T1000 (cell line): Measurements from ENCODE around the gene PARVA.

Experiments
- DNase-seq: peaks from one replicate; lab custom pipeline; 2025; ENCODE audit warnings: mixed read lengths; lab: John Stamatoyannopoulos, UW

Gene PARVA

GRCh38 chr11:12376259-12377081 is 901 bp upstream of the PARVA start:
- DNase-seq = no peak

DNA sequence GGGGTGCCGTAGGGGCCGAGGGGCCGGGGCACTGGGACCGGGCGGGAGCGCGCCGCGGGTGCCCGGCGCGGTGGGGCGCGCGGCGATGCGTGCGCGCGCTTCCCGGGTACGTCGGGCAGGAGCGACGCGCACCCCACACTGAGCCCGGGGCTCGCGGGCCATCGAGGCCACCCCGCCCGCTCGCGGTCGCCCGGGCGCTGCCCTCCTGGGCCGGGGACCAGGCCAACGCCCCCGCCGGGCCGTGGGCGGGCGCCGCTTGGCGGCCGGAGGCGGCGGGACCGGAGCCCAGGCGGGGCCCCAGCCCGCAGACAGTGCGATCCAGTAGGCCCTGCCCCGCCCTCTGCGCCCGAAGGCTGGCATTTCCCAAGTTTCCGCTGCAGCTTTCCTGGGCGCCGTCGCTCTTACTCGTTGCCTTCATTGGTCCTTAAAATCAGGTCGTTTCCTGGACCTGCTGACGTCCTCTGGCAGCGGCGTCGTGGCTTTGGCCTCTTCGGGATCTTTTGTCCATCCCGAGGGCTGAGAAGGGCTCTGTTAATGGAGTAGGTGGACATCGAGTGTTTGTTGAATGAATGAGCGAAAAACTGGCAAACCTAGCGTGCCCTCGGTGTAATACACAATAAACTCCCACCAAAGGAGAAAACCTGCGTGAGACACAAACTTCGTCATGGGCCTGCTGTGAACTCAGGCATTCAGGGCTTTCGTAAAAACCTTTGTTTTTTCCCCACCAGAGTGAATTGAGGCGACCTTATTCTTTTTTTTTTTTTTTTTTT is 638 bp downstream of the PARVA start:
- peak; percentile 54 for DNase-seq

DNA sequence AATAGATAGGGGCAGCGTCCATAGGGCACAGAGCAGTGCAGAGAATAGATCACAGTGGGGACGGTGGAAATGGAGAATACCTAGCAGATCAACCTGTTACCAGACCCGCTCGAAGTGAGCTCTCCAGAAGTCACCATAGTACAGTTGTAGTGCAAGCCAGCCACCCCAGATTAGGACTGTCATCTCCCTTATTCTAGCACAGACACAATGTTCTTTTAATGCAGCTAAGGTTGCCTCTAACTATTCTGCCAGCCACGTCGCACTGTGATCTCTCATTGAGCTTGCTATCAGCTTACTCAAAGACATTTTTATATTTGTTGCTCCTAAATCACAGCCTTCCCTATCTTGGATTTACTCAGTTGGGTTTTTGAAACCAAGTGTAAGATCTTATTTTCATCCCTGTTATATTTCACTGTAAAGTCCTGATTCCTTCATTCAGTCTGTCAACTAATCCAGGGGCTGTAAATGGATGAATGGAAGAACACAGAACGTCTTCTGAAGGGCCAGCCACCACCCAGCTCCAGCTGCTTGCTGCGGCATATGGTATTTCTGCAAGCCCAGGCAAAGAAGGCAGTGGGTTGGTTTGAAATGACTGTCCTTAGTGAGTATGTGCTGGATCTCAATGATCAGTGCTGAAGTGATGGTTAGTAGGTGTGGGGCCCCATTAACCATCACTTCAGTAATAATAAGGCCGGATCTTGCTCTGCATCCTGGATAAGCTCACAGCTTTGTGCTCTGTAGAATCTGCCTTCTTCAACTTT is 3.4 kb downstream of the PARVA start:
- no peak for DNase-seq

DNA sequence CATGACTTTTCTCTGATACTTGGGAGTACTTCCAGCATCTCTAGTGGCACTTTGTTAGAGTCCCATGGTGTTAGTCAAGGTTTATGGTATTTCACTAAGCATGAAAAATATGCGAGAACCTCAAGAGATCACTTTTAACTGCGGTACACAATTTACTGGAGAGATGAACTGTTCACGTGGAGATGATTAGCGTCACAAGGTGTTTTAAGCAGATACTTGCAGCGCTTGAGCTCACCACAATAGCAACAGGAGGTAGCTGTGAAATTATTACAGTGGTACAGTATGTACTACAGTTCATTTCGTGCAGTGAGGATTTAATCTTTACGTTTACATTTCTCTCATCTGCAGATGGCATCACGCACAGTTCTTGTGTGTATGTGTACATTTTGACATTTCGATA is 4.5 kb downstream of the PARVA start:
- DNase-seq = no peak

DNA sequence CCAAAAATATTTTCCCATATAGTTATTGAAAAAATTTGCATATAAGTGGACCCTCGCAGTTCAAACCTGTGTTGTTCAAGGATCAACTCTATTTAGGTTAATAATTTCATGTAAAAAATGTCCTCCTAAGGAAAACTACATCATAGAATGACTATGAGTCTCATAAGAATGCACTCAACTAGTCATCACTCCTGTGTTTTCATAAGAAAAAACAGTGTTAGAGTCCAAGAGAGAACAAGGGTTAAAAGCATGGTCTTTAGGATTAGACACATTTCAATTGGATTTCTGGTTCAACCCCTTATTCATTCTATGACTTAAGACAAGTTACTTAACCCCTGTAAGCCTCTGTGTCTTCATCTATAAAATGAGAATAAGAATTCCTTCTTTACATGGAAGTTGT is 5.1 kb downstream of the PARVA start:
- no peak for DNase-seq

DNA sequence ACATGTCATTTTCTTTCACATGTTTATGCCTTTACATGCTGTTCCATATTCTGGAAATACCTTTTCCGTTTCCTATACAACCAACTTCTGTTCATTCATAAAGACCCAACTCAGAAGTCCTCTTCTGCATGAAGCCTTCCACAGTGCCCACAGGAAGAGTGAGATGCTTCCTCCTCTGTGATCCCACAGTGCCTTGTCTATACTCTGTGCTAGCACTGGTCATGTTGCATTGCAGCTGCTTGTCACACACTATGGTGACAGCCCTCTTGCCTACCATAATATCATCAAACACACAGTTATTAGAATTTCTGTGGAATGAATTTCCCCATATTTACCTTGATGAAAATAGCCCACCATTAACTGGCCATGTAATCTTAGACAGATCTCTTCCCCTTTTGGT is 8.9 kb downstream of the PARVA start:
- DNase-seq = no peak

GRCh38 chr11:12386745-12387144 is 9.4 kb downstream of the PARVA start:
- no peak for DNase-seq

DNA sequence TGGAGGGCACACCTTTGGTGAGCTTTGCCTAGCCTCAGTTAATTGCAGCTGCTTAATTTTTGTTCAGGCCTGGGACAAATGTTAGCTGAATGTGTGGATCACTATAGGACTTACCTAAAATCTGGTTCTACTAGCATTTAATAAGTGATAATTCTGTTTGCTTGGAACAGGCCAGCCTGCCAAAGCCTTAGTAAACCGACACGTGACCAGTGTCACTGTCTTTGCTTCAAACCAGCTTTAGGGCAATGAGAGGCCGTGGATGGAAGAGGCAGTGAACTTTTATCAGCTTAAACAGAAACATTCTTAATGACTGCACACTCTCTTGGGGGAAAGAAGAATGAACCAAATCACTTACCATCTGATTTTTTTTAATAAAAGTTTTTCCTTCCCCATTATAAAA is 10.8 kb downstream of the PARVA start:
- no peak for DNase-seq

DNA sequence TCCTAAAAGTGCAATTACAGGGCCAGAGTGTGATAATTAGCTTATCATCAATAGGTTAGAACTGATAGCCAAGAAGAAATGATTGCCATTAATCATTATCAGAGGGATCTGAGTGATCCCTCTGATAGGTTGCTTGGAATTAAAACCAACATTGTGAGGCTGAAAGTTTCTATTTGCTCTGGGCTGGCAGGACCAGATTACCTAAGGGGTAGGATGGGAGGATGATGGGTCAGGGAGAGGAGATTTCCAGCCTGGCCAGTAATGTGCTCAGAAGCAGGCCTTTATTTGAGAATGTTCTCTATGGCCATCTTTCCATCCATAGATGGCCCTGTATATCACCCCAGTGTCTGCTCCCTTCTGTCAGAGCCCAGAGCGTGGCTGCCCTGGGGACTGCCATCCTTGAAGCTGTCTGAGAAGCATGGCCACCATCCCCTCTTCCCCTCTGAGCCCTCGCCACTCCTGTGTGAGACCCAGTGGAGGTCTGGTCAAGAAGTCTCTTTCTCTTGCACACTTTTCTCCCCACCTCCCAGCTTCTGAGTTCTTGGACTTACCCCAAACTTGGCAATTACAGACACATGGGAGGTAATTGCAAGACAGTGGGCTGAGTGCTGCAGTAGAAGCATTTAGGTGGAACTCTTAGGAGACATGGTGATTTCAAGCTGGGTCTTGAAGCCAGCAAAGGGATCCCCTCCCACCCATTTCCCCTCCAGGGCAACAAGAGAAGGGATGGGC is 11.7 kb downstream of the PARVA start:
- DNase-seq = no peak

GRCh38 chr11:12389676-12390657 is 12.6 kb downstream of the PARVA start:
- DNase-seq = no peak

DNA sequence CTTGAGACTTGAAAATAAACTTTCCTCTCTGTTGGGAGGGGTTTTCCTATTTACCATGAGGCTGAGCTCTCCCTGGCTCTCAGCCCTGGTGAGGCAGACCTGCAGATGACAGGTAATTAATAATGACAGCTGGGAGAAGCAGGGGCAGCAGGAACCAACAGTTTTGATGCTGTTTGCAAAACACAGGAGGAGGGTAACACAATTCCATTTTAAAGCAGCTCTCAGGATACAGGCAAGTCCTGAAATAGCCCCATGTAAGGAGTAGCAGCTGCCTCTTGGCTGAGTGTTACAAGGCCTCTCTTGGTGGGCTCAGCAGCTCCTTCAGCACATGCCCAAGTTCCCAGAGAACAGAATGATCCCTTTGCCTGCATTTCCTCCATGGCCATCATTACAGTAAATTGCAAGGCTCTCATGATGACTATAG is 13.3 kb downstream of the PARVA start:
- DNase-seq = no peak

- no peak for DNase-seq
Measured at GRCh38 chr11:12392672-12393071, 15.3 kb downstream of the PARVA start.

DNA sequence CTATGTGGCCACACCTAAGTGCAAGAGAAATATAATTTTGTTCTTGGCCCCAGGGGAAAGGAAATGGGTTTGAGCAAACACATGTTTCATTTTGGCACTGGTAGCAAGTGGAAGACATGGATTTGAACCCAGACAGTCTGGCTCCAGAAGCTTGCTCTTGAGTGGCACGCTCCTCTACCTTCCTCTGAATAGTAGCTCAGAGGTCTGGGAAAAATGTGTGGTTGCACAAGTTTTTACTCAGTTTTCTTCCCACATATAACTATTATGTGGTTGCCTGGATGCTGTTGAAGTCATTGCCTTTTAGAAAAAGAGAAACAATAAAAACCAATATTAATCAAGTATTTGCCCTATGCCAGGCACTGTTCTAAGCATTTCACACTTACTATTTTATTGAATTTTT is 16.3 kb downstream of the PARVA start:
- no peak for DNase-seq

DNA sequence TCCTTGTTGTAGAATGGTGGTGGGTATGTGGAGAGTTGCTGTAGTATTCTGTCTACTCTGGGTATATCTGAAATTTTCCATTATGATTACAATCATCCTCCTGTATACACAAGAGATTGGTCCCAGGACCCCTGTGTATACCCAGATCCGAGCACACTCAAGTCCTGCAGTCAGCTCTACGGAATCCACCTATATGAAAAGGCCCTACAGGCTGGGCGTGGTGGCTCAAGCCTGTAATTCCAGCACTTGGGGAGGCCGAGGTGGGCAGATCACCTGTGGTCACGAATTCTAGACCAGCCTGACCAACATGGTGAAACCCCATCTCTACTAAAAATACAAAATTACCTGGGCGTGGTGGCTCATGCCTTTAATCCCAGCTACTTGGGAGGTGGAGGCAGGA is 17.2 kb downstream of the PARVA start:
- DNase-seq = no peak

GRCh38 chr11:12395333-12395732 is 18.0 kb downstream of the PARVA start:
- no peak for DNase-seq

GRCh38 chr11:12397931-12398334 is 20.6 kb downstream of the PARVA start:
- peak; percentile 35 for DNase-seq

DNA sequence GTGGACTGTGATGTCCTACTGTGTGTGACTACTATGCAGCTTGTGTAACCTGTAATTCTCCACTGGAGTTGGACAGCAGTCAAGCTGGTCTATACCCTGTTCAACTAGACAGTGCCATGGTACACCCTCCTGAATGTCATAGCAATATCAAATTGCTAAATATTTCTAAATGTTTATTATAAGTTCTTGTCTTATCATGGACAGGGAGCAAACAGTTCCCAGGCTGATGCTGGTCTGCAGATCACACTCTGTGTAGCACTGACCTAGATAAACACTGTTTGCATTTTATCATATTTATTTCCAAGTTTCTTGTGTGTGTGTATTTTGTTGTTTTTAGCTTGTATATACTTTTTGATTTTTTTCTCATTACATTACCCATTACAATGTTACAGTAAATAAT is 22.0 kb downstream of the PARVA start:
- DNase-seq = no peak

GRCh38 chr11:12402025-12402424 is 24.7 kb downstream of the PARVA start:
- no peak for DNase-seq

DNA sequence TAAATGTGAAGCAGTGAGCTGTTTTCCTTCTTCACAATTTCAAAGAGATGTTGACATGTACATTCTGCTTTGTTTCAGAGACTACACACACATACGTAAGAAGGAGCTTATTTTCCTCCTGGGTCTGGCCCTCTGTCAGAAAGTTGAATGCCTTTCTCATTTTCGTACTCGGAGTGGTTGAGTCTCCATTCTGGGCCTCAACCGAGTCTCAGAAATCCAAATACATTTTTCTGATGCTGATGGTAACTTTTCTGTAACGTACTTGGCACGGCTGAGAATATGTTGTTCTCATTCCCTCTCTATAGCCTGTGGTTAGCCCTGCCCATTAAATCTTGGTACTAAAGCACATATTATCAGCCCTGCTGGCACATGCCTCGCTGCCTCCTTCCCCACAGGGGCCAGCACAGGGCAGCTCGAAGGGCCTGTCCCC is 25.3 kb downstream of the PARVA start:
- DNase-seq = no peak

DNA sequence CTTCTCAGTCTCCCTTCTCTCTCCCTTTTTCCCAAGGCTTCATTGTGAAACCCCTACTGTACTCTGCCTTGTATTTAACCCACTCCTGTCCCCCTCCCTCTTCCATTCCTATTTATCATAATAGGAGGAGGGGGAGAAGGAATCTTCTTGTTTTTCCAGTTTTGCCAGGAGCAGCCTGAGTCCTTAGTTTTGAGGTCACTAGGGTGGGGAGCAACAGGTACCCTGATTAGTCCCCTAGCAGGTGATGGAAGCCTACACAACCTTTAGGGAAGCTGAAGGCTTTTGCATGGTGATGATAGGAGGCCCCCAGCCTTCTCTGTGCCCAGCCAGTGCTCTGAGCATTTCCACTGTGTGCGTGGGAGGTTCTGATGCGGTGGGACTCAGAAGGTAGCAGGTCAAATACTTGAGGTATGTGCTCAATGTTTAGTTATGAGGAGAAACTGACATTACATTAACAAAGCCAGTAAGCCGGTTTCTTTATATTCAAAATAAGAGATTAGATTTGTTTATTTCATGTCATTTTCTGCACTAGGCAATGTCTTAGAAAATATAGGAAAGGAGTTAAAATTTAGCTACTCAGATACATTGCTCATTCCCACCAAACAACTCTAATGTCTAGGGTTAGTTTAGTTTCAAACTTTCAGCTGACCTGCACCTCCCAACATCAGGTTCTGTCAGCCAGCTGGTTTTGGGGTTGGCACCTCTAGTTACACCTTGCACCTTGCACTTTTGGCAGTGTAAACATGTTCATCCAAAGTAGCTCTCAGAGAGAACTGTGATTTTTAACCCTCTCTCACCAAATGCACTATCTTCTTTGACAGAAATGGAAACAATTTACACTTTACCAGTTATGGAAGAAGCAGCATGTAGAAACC is 26.0 kb downstream of the PARVA start:
- DNase-seq = no peak
